Measurements from ENCODE around the gene TOMM70. TPM values are rescaled to one million over a fixed set of nuclear protein-coding genes. Genes with fewer than 3 reads are reported as not detected.
"Not testable (repeated sequence)": the region's sequence is repeated elsewhere in the genome, so short reads cannot be mapped to it uniquely, and the experiment has no call there.

TOMM70 gene
- polyA plus RNA-seq, 1 donor (not counting 4 experiments of a cell fraction or from before 2014, with no cell fraction given): 40.8 TPM

DNA sequence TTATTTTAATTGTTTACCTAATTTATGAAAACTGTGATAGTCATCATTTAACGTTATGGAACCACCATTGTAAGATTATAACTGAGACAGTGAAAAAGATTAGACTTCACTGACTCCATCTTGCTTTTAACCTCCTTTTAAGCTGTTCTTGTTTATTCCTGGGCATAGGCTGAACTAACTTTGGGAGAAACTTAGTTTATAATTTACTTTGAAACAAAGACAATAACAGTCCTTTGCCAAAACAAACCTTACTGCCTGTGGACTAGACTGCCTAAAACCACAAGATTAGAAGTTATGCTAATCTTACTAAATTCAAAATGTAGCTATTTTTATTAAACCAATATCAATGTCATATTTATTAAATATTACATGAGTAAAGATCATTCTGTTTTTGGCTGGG is 47.2 kb upstream of the TOMM70 start:
- no peak overlapping the region for H2AFZ ChIP-seq (ENCODE audit: control insufficient read depth, low read length)
- no peak overlapping the region for H3K9ac ChIP-seq (ENCODE audit: control insufficient read depth, extremely low read depth, insufficient read depth, low read length)
- no peaks in the 10 kb centered on the region for H3K36me3 ChIP-seq (ENCODE audit: control insufficient read depth in 2 of 2, extremely low read depth in 1 of 2, insufficient read depth in 2 of 2, low read length in 2 of 2)
- DNase-seq (ENCODE audit: low read depth, low spot score) (no peak), FAIRE-seq (no peak)
- no peak overlapping the region for H3K27ac ChIP-seq (ENCODE audit: control insufficient read depth, insufficient read depth, low read length)
- H3K4me1 ChIP-seq (ENCODE audit: control insufficient read depth, extremely low read depth, insufficient read depth, low read length): no peaks in the 10 kb centered on the region
- dilution Hi-C loops (cut with MboI; ENCODE audit: extremely low pct_ligation_motif_present, low sequenced_read_pairs): no loop called here
- no peaks in the 10 kb centered on the region for H3K9me1 ChIP-seq (ENCODE audit: control insufficient read depth, extremely low read depth, insufficient read depth, low read length)
- no peaks in the 10 kb centered on the region for H3K79me2 ChIP-seq (ENCODE audit: control insufficient read depth, insufficient read depth, low read length)
- H3K27me3 ChIP-seq (ENCODE audit: control insufficient read depth, extremely low read depth, insufficient read depth, low read length): no peaks in the 10 kb centered on the region
- H3K4me2 ChIP-seq (ENCODE audit: control insufficient read depth, extremely low read depth, insufficient read depth, low read depth, low read length): no peak overlapping the region
- no peaks in the 10 kb centered on the region for H4K20me1 ChIP-seq (ENCODE audit: control insufficient read depth, extremely low read depth, insufficient read depth, low read length)
- no peak overlapping the region for H3K4me3 ChIP-seq (ENCODE audit: control insufficient read depth in 2 of 3, extremely low read depth in 1 of 3, insufficient read depth in 2 of 3, low read depth in 1 of 3, low read length in 3 of 3)
- no peaks in the 10 kb centered on the region for H3K9me3 ChIP-seq (ENCODE audit: control insufficient read depth, low read depth, low read length)
- no peak for TF ChIP-seq EZH2 (IDR thresholded peaks at IDR 0.05; ENCODE audit: low read length)
- TF ChIP-seq, protein P1, sequence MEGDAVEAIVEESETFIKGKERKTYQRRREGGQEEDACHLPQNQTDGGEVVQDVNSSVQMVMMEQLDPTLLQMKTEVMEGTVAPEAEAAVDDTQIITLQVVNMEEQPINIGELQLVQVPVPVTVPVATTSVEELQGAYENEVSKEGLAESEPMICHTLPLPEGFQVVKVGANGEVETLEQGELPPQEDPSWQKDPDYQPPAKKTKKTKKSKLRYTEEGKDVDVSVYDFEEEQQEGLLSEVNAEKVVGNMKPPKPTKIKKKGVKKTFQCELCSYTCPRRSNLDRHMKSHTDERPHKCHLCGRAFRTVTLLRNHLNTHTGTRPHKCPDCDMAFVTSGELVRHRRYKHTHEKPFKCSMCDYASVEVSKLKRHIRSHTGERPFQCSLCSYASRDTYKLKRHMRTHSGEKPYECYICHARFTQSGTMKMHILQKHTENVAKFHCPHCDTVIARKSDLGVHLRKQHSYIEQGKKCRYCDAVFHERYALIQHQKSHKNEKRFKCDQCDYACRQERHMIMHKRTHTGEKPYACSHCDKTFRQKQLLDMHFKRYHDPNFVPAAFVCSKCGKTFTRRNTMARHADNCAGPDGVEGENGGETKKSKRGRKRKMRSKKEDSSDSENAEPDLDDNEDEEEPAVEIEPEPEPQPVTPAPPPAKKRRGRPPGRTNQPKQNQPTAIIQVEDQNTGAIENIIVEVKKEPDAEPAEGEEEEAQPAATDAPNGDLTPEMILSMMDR (optimal IDR thresholded peaks at IDR 0.05 in 1 of 3, IDR thresholded peaks at IDR 0.05 in 1 of 3, conservative IDR thresholded peaks at IDR 0.05 in 1 of 3; ENCODE audit: extremely low read depth in 1 of 3, insufficient read depth in 2 of 3, low read length in 3 of 3): no peak

- H3K27ac ChIP-seq (ENCODE audit: control insufficient read depth, insufficient read depth, low read length); H2AFZ ChIP-seq (ENCODE audit: control insufficient read depth, low read length); H3K79me2 ChIP-seq (ENCODE audit: control insufficient read depth, insufficient read depth, low read length); H3K9me1 ChIP-seq (ENCODE audit: control insufficient read depth, extremely low read depth, insufficient read depth, low read length); H3K36me3 ChIP-seq (ENCODE audit: control insufficient read depth in 2 of 2, extremely low read depth in 1 of 2, insufficient read depth in 2 of 2, low read length in 2 of 2); H3K9me3 ChIP-seq (ENCODE audit: control insufficient read depth, low read depth, low read length); H3K4me2 ChIP-seq (ENCODE audit: control insufficient read depth, extremely low read depth, insufficient read depth, low read depth, low read length); H4K20me1 ChIP-seq (ENCODE audit: control insufficient read depth, extremely low read depth, insufficient read depth, low read length); H3K9ac ChIP-seq (ENCODE audit: control insufficient read depth, extremely low read depth, insufficient read depth, low read length); H3K27me3 ChIP-seq (ENCODE audit: control insufficient read depth, extremely low read depth, insufficient read depth, low read length); dilution Hi-C loops (cut with MboI; ENCODE audit: extremely low pct_ligation_motif_present, low sequenced_read_pairs); H3K4me3 ChIP-seq (ENCODE audit: control insufficient read depth in 2 of 3, extremely low read depth in 1 of 3, insufficient read depth in 2 of 3, low read depth in 1 of 3, low read length in 3 of 3); DNase-seq (ENCODE audit: low read depth, low spot score); H3K4me1 ChIP-seq (ENCODE audit: control insufficient read depth, extremely low read depth, insufficient read depth, low read length); FAIRE-seq: not testable (repeated sequence)
Observed at GRCh38 chr3:100447067-100447466, 46.2 kb upstream of the TOMM70 start.

DNA sequence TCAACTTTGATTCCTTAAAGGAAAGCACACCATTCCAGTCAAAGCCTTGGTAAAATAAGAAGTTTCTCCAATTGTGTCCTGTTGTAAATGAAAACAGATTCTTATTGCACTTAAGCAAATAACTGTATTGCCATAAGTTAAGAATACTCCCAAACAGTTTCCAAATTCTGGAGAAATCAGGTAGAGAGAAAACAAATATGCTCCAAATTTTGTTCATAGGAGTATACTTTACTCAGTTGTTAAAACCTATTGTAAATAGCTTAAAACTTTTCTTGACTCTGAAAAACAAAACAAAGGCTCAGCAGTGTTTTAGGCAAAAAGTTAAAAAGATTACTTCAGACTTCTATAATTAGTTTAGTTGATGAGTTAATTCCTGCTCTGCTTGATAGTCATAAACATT is 42.8 kb upstream of the TOMM70 start:
- Histone ChIP-seq H3K4me3 (ENCODE audit: control insufficient read depth in 2 of 3, extremely low read depth in 1 of 3, insufficient read depth in 2 of 3, low read depth in 1 of 3, low read length in 3 of 3) (no peak overlapping the region), H4K20me1 (ENCODE audit: control insufficient read depth, extremely low read depth, insufficient read depth, low read length) (no peaks in the 10 kb centered on the region), H3K27me3 (ENCODE audit: control insufficient read depth, extremely low read depth, insufficient read depth, low read length) (no peaks in the 10 kb centered on the region), H3K4me2 (ENCODE audit: control insufficient read depth, extremely low read depth, insufficient read depth, low read depth, low read length) (no peak overlapping the region), H3K9me1 (ENCODE audit: control insufficient read depth, extremely low read depth, insufficient read depth, low read length) (no peaks in the 10 kb centered on the region), H3K4me1 (ENCODE audit: control insufficient read depth, extremely low read depth, insufficient read depth, low read length) (no peaks in the 10 kb centered on the region), H3K9me3 (ENCODE audit: control insufficient read depth, low read depth, low read length) (no peaks in the 10 kb centered on the region), H3K36me3 (ENCODE audit: control insufficient read depth in 2 of 2, extremely low read depth in 1 of 2, insufficient read depth in 2 of 2, low read length in 2 of 2) (no peaks in the 10 kb centered on the region), H2AFZ (ENCODE audit: control insufficient read depth, low read length) (no peak overlapping the region), H3K27ac (ENCODE audit: control insufficient read depth, insufficient read depth, low read length) (no peak overlapping the region), H3K9ac (ENCODE audit: control insufficient read depth, extremely low read depth, insufficient read depth, low read length) (no peak overlapping the region), H3K79me2 (ENCODE audit: control insufficient read depth, insufficient read depth, low read length) (no peaks in the 10 kb centered on the region)
- no peak for TF ChIP-seq EZH2 (IDR thresholded peaks at IDR 0.05; ENCODE audit: low read length)
- TF ChIP-seq, protein P1 (optimal IDR thresholded peaks at IDR 0.05 in 1 of 3, IDR thresholded peaks at IDR 0.05 in 1 of 3, conservative IDR thresholded peaks at IDR 0.05 in 1 of 3; ENCODE audit: extremely low read depth in 1 of 3, insufficient read depth in 2 of 3, low read length in 3 of 3): no peak
- FAIRE-seq (no peak), DNase-seq (ENCODE audit: low read depth, low spot score) (no peak)
- dilution Hi-C loops (cut with MboI; ENCODE audit: extremely low pct_ligation_motif_present, low sequenced_read_pairs): no loop called here
